ENCODE measurements around the gene LIPF.

Gene LIPF

DNA sequence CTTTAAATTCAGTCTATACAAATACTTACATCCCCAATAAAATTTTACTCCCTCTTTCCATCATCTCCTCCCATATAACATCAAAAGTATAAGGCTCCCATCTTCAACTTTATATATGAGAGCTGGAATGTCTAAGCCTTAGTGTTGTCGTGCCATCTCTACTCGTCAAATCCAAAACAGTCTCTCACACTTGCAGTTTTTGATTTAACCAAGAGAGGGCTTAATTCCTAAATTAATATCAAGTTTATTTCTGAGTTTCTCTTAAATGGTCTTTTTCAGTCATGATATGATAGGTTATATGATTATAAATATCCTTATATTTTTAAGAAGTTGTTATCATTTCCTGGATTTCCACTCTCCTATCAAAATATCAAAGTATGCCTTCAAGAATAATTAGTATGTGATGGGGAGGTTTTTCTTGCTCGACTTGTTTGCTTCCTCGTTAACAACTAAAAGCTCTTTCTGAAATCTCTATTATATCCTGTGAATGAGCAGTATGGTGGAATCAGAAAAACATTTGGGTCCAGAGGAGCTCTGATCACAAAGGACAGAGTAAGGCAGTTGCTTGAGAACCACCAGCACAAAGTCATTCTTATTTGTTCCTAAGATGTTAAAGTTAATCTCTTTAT lies 29.3 kb downstream of the LIPF start:
- ATAC-seq = no peak
- TF ChIP-seq ZNF70 (CRISPR knock-in tag; IDR thresholded peaks at IDR 0.05) = no peak
- no peak for TF ChIP-seq TOX (CRISPR knock-in tag; IDR thresholded peaks at IDR 0.05; ENCODE audit: borderline replicate concordance)
- TF ChIP-seq OSR1 (CRISPR knock-in tag; IDR thresholded peaks at IDR 0.05) = no peak
- TF ChIP-seq ZFP3 (CRISPR knock-in tag; IDR thresholded peaks at IDR 0.05) = no peak
- no peak for TF ChIP-seq ISL1 (CRISPR knock-in tag; IDR thresholded peaks at IDR 0.05)
- TF ChIP-seq ZNF8 (CRISPR knock-in tag; IDR thresholded peaks at IDR 0.05) = no peak
- no peak for TF ChIP-seq ZC3H10 (CRISPR knock-in tag; IDR thresholded peaks at IDR 0.05)
- TF ChIP-seq GLIS3 (CRISPR knock-in tag; IDR thresholded peaks at IDR 0.05) = no peak
- no peak for TF ChIP-seq RARB (CRISPR knock-in tag; IDR thresholded peaks at IDR 0.05)
- no peak for TF ChIP-seq SNAI2 (CRISPR knock-in tag; IDR thresholded peaks at IDR 0.05)

GRCh38 chr10:88702848-88703597 lies 38.8 kb downstream of the LIPF start:
- no peak for ATAC-seq
- TF ChIP-seq TCF4 (CRISPR knock-in tag; IDR thresholded peaks at IDR 0.05; ENCODE audit: borderline replicate concordance) = no peak
- TF ChIP-seq ARNTL (CRISPR knock-in tag; IDR thresholded peaks at IDR 0.05; ENCODE audit: borderline replicate concordance, low read depth) = no peak
- no peak for TF ChIP-seq ZFP3 (CRISPR knock-in tag; IDR thresholded peaks at IDR 0.05)
- TF ChIP-seq ESRRG (CRISPR knock-in tag; IDR thresholded peaks at IDR 0.05) = no peak
- TF ChIP-seq, protein P1, sequence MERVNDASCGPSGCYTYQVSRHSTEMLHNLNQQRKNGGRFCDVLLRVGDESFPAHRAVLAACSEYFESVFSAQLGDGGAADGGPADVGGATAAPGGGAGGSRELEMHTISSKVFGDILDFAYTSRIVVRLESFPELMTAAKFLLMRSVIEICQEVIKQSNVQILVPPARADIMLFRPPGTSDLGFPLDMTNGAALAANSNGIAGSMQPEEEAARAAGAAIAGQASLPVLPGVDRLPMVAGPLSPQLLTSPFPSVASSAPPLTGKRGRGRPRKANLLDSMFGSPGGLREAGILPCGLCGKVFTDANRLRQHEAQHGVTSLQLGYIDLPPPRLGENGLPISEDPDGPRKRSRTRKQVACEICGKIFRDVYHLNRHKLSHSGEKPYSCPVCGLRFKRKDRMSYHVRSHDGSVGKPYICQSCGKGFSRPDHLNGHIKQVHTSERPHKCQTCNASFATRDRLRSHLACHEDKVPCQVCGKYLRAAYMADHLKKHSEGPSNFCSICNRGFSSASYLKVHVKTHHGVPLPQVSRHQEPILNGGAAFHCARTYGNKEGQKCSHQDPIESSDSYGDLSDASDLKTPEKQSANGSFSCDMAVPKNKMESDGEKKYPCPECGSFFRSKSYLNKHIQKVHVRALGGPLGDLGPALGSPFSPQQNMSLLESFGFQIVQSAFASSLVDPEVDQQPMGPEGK (CRISPR knock-in tag; IDR thresholded peaks at IDR 0.05; ENCODE audit: borderline replicate concordance) = no peak
- no peak for TF ChIP-seq GLIS3 (CRISPR knock-in tag; IDR thresholded peaks at IDR 0.05)
- no peak for TF ChIP-seq ZC3H10 (CRISPR knock-in tag; IDR thresholded peaks at IDR 0.05)
- TF ChIP-seq TOX (CRISPR knock-in tag; IDR thresholded peaks at IDR 0.05; ENCODE audit: borderline replicate concordance) = no peak
- no peak for TF ChIP-seq ZNF565 (CRISPR knock-in tag; conservative IDR thresholded peaks at IDR 0.05; ENCODE audit: low read depth)
- no peak for TF ChIP-seq OSR1 (CRISPR knock-in tag; IDR thresholded peaks at IDR 0.05)
- no peak for TF ChIP-seq PPARA (CRISPR knock-in tag; IDR thresholded peaks at IDR 0.05; ENCODE audit: borderline replicate concordance)

DNA sequence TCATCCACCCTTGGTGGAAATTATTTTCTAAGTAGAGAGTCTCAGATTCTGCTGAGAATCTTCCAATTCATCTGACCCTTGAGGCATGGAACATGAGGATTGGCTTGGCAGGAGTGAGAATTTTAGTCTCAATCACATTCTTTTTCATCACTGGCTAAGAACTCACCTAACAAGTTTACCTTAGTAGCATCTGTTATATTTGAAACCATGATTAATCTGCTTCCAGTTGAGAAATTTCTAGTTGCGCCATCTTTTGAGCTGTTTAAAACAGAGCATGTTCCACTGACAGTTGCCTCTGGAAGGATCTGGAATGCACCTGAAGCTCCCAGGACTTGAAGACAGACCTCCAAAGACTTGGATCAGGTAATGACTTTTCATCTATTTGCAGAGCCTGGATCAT lies 41.7 kb downstream of the LIPF start, which contains the start of gene LIPK:
Gene LIPK, plus strand, starts transcription at position 292 of the 400 bp plus-strand sequence. CDS start 18,295 bp downstream, outside the sequence.
- no peak for TF ChIP-seq TOX (CRISPR knock-in tag; IDR thresholded peaks at IDR 0.05; ENCODE audit: borderline replicate concordance)
- TF ChIP-seq OSR1 (CRISPR knock-in tag; IDR thresholded peaks at IDR 0.05) = no peak
- TF ChIP-seq TCF4 (CRISPR knock-in tag; IDR thresholded peaks at IDR 0.05; ENCODE audit: borderline replicate concordance) = no peak
- TF ChIP-seq, protein P2, sequence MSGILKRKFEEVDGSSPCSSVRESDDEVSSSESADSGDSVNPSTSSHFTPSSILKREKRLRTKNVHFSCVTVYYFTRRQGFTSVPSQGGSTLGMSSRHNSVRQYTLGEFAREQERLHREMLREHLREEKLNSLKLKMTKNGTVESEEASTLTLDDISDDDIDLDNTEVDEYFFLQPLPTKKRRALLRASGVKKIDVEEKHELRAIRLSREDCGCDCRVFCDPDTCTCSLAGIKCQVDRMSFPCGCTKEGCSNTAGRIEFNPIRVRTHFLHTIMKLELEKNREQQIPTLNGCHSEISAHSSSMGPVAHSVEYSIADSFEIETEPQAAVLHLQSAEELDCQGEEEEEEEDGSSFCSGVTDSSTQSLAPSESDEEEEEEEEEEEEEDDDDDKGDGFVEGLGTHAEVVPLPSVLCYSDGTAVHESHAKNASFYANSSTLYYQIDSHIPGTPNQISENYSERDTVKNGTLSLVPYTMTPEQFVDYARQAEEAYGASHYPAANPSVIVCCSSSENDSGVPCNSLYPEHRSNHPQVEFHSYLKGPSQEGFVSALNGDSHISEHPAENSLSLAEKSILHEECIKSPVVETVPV (CRISPR knock-in tag; IDR thresholded peaks at IDR 0.05) = no peak
- no peak for TF ChIP-seq GLIS3 (CRISPR knock-in tag; IDR thresholded peaks at IDR 0.05)
- TF ChIP-seq RARB (CRISPR knock-in tag; IDR thresholded peaks at IDR 0.05) = no peak
- TF ChIP-seq TSHZ2 (CRISPR knock-in tag; IDR thresholded peaks at IDR 0.05) = no peak
- TF ChIP-seq BACH2 (CRISPR knock-in tag; IDR thresholded peaks at IDR 0.05; ENCODE audit: borderline replicate concordance) = no peak
- no peak for TF ChIP-seq ZNF565 (CRISPR knock-in tag; conservative IDR thresholded peaks at IDR 0.05; ENCODE audit: low read depth)
- no peak for TF ChIP-seq SNAI2 (CRISPR knock-in tag; IDR thresholded peaks at IDR 0.05)
- TF ChIP-seq ISL1 (CRISPR knock-in tag; IDR thresholded peaks at IDR 0.05) = no peak
- no peak for TF ChIP-seq ZFP3 (CRISPR knock-in tag; IDR thresholded peaks at IDR 0.05)
- no peak for TF ChIP-seq ZNF70 (CRISPR knock-in tag; IDR thresholded peaks at IDR 0.05)
- no peak for TF ChIP-seq CSDC2 (CRISPR knock-in tag; IDR thresholded peaks at IDR 0.05)
- ATAC-seq = no peak
